Measurements from ENCODE around the gene PGR.

- TF ChIP-seq CTCF (IDR thresholded peaks at IDR 0.05 in 4 of 5, conservative IDR thresholded peaks at IDR 0.05 in 1 of 5) (no peak), POLR2A (IDR thresholded peaks at IDR 0.05) (no peak)
Observed at GRCh38 chr11:101169944-101170343, 40.3 kb upstream of the PGR start.

Data from gastrocnemius medialis (tissue), 4 donors.